GM12878 (cell line): Measurements from ENCODE around the gene INHBE.

Experiments used
- CTCF ChIP-seq, 3 experiments: IDR thresholded peaks in 2 of 3; conservative IDR thresholded peaks in 1 of 3; 2 replicates each; pipeline ENCODE4 v1.5.1; 2011; ENCODE audit warnings: low read depth in 3 of 3, low read length in 3 of 3, mild to moderate bottlenecking in 3 of 3, control low read depth in 2 of 3, moderate library complexity in 2 of 3, inconsistent platforms in 1 of 3, mixed read lengths in 1 of 3; ENCODE audit not compliant: control insufficient read depth in 2 of 3, insufficient read depth in 1 of 3; ENCODE audit errors: extremely low read depth in 1 of 3
- NRF1 ChIP-seq: conservative IDR thresholded peaks from 2 replicates; pipeline ENCODE4 v1.6.1; 2011; ENCODE audit warnings: mild to moderate bottlenecking, low read depth, low read length, improper control_type of control experiment
- POLR2A ChIP-seq: IDR thresholded peaks from 2 replicates; pipeline ENCODE4 v1.6.1; 2011; ENCODE audit warnings: low read depth, mild to moderate bottlenecking, low read length
- RCOR1 ChIP-seq: conservative IDR thresholded peaks from 2 replicates; pipeline ENCODE4 v1.6.1; 2012; ENCODE audit warnings: low read depth, low read length, improper control_type of control experiment
- ZNF24 ChIP-seq: fragments of 450-650 bp; IDR thresholded peaks from 2 replicates; pipeline ENCODE4 v1.6.1; 2017; ENCODE audit warnings: antibody characterized with exemption, mild to moderate bottlenecking

GRCh38 chr12:57461917-57462250 lies 6.8 kb downstream of the INHBE start:
- TF ChIP-seq POLR2A, result no peak
- no peak for TF ChIP-seq ZNF24
- no peak for TF ChIP-seq RCOR1
- TF ChIP-seq CTCF (IDR thresholded peaks at IDR 0.05 in 2 of 3, conservative IDR thresholded peaks at IDR 0.05 in 1 of 3; ENCODE audit: control insufficient read depth in 2 of 3, extremely low read depth in 1 of 3, insufficient read depth in 1 of 3, low read depth in 3 of 3, low read length in 3 of 3), result no peak
- no peak for TF ChIP-seq NRF1
